Gastrocnemius medialis (tissue), 4 donors: Measurements from ENCODE around the gene BPGM.

Experiments
- POLR2A ChIP-seq, 2 donors: fragments of 450-650 bp; IDR thresholded peaks; one replicate each; pipeline ENCODE4 v1.6.1; 2017; ENCODE audit warnings: antibody characterized with exemption in 2 of 2, mild to moderate bottlenecking in 2 of 2, moderate library complexity in 2 of 2
- TF ChIP-seq, protein P1 (sequence below), 5 experiments: fragments of 450-650 bp in 3 of 5; fragments of 200-600 bp in 2 of 5; sonication (generic) in 2 of 5; IDR thresholded peaks in 4 of 5; conservative IDR thresholded peaks in 1 of 5; 1 replicate in 4 of 5; 2 replicates in 1 of 5; pipeline ENCODE4 v1.5.1; 2016 to 2019; ENCODE audit warnings: antibody characterized with exemption in 5 of 5, mild to moderate bottlenecking in 3 of 5, moderate library complexity in 3 of 5

DNA sequence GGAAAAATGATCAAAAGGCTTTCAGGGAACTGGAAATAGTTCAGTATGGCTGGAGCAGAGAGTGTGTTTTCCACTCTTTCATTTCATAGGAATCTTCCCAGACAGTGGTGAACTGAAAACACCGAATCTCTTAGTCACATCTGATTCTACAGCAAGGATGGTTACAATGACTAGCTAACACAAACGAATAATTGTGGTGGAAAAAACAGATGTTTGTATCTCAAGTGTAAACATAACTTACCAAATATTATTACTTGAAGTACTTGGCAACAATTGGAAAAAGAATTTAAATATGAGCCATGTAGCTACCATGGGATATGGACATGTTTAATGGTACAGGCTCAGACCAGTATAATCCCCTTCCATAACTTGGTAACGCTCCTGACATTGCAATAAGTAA lies 21.1 kb upstream of the BPGM start:
- TF ChIP-seq, protein P1, sequence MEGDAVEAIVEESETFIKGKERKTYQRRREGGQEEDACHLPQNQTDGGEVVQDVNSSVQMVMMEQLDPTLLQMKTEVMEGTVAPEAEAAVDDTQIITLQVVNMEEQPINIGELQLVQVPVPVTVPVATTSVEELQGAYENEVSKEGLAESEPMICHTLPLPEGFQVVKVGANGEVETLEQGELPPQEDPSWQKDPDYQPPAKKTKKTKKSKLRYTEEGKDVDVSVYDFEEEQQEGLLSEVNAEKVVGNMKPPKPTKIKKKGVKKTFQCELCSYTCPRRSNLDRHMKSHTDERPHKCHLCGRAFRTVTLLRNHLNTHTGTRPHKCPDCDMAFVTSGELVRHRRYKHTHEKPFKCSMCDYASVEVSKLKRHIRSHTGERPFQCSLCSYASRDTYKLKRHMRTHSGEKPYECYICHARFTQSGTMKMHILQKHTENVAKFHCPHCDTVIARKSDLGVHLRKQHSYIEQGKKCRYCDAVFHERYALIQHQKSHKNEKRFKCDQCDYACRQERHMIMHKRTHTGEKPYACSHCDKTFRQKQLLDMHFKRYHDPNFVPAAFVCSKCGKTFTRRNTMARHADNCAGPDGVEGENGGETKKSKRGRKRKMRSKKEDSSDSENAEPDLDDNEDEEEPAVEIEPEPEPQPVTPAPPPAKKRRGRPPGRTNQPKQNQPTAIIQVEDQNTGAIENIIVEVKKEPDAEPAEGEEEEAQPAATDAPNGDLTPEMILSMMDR (IDR thresholded peaks at IDR 0.05 in 4 of 5, conservative IDR thresholded peaks at IDR 0.05 in 1 of 5): no peak
- no peak for TF ChIP-seq POLR2A (IDR thresholded peaks at IDR 0.05)
